NCI-H748 treated with DMSO at 0.1 percent for 48 hours (cell line): ENCODE data around the gene CES3.
"Not testable (repeated sequence)": the region's sequence is repeated elsewhere in the genome, so short reads cannot be mapped to it uniquely, and the experiment has no call there.

Experiments
- DNase-seq: peaks from one replicate; lab custom pipeline; 2025; lab: John Stamatoyannopoulos, UW

Gene CES3

DNA sequence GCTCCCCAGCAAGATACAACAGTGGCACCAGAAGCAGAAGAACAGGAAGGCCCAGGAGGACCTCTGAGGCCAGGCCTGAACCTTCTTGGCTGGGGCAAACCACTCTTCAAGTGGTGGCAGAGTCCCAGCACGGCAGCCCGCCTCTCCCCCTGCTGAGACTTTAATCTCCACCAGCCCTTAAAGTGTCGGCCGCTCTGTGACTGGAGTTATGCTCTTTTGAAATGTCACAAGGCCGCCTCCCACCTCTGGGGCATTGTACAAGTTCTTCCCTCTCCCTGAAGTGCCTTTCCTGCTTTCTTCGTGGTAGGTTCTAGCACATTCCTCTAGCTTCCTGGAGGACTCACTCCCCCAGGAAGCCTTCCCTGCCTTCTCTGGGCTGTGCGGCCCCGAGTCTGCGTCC is 11.9 kb downstream of the CES3 start:
- DNase-seq = no peak

DNA sequence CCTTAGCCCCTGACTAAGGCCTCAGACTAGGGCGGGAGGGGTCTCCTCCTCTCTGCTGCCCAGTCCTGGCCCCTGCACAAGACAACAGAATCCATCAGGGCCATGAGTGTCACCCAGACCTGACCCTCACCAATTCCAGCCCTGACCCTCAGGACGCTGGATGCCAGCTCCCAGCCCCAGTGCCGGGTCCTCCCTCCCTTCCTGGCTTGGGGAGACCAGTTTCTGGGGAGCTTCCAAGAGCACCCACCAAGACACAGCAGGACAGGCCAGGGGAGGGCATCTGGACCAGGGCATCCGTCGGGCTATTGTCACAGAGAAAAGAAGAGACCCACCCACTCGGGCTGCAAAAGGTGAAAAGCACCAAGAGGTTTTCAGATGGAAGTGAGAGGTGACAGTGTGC is 12.7 kb downstream of the CES3 start:
- no peak for DNase-seq

DNA sequence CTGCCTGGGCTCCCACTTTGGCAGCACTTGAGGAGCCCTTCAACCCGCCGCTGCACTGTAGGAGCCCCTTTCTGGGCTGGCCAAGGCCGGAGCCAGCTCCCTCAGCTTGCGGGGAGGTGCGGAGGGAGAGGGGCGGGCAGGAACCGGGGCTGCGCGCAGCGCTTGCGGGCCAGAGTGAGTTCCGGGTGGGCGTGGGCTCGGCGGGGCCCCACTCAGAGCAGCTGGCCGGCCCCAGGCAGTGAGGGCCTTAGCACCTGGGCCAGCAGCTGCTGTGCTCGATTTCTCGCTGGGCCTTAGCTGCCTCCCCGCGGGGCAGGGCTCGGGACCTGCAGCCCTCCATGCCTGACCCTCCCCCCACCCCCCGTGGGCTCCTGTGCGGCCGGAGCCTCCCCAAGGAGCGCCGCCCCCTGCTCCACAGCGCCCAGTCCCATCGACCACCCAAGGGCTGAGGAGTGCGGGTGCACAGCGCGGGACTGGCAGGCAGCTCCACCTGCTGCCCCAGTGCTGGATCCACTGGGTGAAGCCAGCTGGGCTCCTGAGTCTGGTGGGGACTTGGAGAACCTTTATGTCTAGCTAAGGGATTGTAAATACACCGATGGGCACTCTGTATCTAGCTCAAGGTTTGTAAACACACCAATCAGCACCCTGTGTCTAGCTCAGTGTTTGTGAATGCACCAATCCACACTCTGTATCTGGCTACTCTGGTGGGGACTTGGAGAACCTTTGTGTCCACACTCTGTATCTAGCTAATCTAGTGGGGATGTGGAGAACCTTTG is 13.3 kb downstream of the CES3 start:
- not testable (repeated sequence) for DNase-seq

DNA sequence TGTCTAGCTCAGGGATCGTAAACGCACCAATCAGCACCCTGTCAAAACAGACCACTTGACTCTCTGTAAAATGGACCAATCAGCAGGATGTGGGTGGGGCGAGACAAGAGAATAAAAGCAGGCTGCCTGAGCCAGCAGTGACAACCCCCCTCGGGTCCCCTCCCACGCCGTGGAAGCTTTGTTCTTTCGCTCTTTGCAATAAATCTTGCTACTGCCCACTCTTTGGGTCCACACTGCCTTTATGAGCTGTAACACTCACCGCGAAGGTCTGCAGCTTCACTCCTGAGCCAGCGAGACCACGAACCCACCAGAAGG is 13.8 kb downstream of the CES3 start:
- not testable (repeated sequence) for DNase-seq

DNA sequence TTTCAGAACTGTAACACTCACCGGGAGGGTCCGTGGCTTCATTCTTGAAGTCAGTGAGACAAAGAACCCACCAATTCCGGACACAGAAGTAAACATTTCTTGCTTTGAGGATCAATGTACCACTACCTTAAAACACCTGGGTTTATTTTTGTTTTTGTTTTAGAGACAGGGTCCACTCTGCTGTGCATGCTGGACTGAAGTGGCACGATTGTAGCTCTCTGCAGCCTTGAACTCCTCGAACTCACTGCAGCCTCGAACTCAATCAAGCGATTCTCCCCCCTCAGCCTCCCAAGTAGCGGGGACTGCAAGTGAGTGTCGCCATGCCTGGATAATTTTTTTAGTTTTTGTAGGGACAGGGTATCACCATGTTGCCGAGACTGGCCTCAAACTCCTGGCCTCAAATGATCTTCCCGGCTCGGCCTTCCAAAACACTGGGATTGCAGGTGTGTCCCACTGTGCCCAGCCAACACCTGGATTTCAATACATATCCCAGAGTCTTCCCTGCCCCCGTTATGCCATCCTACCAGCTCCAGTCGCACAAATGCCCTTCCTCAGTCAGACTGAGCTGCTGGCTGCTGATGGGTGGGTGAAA is 14.3 kb downstream of the CES3 start:
- DNase-seq = no peak

DNA sequence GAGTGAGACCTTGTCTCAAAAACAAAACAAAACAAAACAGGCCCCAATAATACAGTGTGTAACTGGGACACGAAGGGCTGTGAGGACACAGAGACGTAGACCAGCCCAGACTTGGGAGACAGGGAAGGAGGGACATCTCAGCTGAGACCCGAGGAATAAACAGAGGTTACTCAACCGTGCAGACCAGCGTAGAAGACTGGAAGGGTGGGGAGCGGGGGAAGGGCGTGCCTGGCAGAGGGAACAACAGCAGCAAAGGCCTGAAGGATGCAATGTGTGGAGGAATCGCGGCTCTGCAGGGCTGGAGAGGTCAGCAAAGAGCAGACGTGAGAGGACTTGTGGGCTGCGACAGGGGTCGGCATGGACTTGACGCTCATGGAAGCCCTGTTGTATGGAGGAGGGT is 15.7 kb downstream of the CES3 start:
- no peak for DNase-seq

DNA sequence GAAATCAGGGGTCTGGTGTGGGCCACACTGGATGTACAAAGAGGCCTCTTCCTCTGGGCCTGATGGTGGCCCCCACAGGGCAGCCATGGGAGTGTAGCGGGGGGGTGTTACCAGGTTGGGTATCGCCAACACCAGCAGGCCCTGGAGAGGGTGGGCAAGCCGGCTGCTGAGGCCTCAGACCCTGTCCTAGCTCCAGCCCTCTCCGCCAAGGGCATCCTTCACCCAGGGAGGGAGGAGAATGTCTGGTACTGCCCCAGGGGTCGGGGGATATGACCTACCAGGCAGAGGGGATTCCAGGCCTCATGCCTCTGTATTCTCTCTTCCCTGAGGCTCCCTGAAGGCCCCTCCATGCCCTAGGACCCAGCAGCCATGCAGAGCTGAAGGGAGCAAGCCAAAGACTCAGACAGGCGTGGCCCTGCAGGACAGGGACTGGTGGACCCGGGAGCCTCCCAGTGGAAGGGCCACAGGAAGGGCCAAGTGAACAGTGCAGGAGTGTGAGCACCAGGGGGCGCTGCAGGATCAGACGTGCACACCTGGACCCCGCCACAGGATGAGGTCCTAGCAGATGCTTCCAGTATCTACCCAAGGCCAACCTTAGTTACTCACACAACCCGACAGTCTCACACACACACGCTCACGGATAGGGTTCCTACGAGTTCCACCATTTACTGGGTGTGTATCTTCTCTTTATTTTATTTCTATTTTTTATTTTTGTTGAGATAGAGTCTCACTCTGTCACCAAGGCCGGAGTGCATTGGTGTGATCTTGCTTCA is 16.5 kb downstream of the CES3 start:
- peak; percentile 46 for DNase-seq

DNA sequence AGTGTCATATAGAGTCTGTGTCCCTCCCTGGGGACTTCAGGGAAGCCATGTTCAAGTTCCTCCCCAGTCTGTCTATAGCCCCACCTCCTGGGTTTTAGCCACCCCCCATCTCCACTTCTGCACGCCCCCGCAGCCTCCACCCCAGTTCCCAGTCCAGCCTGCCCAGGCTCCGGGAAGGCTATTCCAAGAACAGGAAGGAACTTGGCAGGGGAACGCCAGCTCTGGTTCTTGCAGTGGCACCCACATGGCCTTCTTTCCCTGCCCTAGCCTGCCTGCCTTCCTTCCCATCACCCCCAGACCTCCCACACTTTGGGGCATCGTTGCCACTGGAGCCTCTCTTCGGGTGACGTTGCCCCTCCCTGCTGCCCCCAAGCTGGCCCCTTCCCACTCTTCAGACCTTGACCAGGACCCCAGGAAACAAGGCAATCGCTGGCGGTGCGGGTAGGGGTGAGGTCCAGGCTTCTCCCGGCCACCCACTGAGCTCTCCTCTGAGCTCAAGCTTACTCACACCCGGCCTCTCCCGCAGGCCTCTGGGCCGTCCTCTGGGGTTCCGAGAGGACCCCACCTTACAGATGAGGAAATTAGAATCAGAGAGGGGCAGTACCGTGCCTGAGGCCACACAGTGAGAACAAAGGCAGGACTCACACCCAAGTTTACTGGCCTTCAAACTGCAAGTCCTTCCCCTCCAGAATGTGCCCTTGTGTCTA is 18.1 kb downstream of the CES3 start:
- no peak for DNase-seq

DNA sequence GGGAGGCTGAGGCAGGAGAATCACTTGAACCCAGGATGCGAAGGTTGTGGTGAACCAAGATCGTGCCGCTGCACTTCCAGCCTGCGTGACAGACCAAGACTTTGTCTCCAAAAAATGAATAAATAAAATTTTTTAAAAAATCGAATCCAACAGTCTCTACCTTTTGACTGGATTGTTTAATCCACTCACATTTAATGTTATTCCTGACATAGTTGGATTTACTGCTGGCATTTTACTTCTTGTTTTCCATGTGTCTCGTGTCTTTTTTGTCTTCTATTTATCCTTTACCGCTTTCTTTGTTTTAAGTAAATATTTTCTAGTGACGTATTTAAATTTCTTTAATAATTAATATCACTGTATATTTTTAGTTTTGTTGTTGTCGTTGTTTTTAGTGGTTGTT is 22.0 kb downstream of the CES3 start:
- DNase-seq = no peak

DNA sequence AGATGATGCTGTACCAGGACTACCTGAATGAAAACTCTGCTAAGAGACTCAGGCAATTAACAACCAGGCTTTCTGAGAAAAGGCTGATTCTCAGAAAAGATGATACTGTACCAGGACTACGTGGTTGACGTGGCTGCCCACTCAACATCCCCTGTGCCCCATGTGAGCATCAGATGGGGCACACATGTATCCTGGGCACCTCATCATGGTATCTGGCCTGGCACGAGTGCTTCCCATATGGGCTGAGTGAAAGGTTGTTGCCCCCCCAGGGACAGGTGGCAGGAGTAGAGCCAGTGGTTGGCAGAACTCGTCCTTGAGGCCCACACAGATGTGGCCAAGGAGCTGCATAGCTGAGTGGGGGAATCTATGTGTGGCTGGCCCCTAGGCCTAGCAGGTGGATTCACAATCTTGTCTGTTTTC is 23.8 kb downstream of the CES3 start:
- DNase-seq = no peak

DNA sequence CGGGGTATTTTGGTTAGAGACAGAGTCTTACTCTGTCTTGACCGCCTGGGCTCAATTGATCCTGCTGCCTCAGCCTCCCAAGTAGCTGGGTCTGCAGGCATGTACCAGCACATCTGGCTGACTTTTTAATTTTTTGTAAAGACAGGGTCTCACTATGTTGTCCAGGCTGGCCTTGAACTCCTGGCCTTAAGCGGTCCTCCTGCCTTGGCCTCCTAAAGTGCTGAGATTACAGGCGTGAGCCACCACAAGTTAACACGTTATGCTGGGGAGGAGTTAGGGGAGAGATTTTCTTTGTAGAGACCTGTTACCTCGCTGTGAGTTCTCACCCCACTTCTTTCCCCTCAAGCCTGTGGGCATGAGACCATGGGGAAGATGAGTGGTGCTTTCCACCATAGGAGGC is 25.5 kb downstream of the CES3 start:
- no peak for DNase-seq

DNA sequence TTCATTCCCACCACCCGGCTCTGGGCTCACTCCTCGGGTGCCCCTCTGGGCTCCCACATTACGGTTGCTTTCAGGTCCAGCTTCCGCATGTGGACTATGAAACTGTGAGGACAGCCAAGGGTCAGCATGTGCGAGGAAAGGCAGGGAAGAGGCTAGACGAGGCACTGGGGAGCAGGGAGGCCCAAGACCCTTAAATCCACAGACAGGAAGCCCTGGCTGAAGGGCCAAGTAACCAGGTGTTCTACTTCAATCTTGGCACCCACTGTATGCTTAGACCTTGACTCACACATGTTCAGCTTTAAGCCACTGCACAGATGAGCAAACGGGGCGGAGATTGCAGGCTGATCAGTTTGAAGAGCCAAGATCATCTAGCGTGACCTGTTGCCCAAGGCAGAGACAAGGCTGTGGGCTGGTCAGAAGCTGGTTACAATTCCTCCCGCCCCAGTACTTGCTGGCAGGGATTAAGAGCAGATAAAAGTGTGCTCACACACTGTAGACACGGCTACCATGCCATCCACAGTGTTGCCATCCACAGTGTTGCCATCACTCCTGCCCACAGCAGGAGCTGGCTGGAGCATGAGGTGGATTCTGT is 27.2 kb downstream of the CES3 start, which contains the start of gene CES4A:
CES4A (plus strand) TSS at position 393 of the 592 bp plus-strand sequence; CDS start at position 577, 184 bp downstream.
- DNase-seq = no peak

DNA sequence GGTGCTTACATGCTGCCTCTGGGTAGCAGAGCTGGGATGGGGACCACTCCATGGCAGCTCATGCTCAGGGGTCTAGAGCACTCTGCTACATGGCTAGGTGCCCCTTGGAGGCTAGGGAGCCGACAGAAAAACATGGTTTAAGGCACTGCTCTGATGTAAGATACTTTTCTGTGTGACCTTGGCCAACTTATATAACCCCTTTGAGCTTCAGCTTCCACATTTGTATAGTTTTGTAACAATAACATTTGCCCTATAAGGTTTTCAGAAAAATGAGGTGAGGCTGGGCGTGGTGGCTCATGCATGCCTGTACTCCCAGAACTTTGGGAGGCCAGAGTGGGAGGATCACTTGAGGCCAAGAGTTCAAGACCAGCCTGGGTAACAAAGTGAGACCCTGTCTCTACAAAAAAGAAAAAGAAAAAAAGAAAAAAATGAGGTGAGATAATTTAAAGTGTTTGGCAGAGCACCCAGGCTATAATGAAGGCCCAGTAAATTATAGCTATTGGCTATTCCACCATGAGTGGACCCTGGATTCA is 30.5 kb downstream of the CES3 start:
- DNase-seq = no peak

DNA sequence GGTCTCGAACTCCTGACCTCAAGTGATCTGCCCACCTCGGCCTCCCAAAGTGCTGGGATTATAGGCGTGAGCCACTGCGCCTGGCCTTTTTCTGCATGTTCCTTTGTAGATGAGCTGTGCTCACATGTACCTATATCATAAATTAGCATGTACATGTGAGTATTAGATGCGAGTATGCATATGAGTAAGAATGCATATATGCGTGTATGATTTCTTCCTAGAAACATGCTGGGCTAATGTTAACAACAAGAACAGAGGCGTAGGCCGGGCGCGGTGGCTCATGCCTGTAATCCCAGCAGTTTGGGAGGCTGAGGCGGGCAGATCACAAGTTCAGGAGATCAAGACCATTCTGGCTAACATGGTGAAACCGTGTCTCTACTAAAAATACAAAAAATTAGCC is 32.5 kb downstream of the CES3 start:
- not testable (repeated sequence) for DNase-seq

DNA sequence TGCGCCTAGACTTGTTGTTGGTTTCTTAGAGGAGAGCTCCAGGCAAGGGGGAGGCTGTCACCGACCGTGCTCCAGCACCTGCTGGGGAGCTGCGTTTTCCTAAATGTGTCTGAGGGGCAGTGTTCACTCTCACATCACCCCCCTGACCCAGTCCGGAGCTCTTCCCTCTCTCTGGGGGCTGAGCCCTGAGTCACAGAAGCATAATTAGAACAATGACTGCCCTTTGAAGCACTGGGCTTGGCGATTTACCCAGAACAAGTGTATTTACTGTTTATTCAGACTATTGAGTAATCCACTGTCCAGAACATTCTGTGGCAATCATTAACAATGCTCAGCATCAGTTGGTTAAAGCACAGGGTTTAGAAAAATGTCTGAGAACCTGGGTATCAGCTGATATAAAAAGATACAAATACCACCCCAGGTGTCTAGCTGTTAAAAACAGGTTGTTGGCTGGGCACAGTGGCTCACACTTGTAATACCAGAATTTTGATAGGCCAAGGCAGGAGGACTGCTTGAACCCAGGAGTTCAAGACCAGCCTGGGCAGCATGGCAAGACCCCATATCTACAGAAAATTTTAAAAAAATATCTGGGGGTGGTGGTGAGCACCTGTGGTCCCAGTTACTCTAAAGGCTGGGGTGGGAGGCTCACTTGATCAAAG is 35.4 kb downstream of the CES3 start:
- DNase-seq = no peak

DNA sequence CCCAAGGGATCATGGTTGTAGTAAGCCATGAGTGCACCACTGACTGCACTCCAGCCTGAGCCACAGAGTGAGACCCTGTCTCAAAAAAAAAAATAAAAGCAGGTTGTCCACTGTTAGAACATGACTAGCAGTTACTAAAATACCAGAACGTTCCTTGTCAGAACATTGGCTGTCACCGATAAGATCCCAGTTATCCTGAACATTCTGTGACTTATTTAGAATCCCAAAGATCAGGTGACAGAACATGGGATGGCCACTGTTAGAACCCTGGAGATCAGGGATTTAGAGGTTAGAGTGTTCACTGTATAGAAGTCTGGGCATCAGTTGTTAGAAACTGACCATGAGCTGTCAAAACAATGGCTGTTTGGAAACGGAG is 35.9 kb downstream of the CES3 start:
- DNase-seq = no peak

DNA sequence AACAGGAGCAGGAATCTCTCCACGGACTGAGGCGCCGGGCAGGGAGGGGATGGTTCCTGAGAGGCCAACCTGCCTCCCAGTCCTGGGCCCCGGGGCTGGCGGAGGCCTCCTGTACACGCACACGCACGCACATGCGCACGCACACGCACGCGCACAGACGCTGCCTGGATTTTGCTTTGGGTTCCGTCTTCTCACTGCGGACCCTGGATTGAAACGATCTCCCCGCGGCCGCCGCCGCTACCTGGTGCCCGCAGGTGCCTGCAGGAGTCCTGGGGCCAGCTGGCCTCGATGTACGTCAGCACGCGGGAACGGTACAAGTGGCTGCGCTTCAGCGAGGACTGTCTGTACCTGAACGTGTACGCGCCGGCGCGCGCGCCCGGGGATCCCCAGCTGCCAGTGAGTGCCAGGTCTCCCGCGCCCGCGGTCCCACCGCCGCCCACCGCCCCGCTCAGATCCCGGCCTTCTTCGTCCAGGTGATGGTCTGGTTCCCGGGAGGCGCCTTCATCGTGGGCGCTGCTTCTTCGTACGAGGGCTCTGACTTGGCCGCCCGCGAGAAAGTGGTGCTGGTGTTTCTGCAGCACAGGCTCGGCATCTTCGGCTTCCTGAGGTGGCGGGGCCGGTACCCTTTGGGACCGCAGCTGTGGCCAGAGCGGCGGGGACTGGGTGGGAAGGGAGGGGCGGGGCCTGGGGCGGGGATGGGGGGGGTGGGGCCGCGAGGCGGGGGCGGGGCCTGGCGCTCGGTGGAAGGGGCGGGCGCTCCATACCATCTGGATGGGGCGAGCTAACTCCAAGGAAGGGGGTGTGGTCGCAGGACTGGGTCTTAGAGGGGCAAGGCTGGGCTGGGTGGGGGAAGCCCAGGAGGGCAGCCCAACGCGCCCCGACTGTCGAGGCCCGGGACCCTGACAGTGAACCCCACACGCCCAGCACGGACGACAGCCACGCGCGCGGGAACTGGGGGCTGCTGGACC is 39.6 kb downstream of the CES3 start:
- peak; percentile 28 for DNase-seq

DNA sequence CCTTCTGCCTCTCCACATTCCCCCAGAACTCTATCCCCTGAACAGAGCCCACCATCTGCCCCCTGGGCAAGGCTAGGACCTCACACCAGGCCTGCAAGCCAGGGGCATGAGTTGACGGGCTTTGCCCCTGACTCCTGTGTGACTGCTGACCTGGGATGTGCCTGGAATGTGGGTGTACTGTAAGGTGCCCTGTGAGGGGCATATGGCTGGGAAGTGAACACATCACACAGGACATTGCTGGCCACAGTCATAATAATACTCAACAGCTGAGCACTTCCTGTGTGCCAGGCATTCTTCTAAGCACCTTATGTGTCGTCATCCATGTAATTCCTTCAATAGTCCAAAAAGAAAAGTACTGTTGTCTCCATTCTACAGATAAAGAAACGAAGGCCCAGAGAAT is 40.7 kb downstream of the CES3 start:
- no peak for DNase-seq

DNA sequence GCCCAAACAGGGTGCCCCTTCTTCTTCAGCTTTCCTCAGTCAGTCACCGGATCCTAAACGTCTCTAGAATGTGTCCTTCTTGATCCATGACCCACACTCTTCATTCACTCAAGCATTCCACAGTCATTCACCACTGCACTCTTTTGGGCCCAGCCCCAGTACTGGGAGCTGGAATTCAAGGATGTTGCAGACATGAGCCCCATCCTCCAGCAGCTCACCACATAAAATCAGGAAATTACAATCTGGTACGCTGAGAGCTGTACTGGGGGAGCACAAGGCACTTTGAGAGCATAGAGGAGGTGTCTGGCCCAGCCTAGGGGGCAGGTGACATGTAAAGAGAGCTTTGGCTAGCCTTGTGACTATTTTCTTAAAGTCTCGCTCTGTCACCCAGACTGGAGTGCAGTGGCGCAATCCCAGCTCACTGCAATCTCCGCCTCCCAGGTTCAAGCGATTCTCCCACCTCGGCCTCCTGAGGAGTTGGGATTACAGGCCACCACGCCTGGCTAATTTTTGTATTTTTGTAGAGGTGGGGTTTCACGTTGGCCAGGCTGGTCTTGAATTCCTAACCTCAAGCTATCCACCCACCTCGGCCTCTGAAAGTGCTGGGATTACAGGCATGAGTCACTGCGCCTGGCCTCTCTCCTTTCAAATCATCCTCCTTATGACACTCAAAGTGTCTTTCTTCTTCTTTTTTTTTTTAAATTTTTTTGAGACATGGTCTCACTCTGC is 46.0 kb downstream of the CES3 start:
- DNase-seq = no peak

DNA sequence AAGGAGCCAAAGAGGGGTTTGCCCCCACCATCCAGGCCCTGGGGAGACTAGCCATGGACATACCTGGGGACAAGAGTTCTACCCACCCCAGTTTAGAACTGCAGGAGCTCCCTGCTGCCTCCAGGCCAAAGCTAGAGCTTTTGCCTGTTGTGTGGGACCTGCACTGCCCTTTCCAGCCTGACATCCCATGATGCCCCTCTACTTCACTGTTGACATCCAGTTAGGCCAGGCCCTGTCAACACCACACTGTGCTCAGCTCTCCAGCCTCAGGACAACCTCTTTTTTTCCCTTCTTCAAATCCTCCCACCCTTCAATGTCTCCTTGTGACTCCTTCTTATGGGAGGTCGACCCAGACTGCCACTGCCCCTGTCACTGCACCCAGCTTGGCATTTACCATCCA is 48.1 kb downstream of the CES3 start:
- DNase-seq = no peak
